Calu3 (cell line): ENCODE measurements around the gene CAMK1D. TPM values are rescaled to one million over a fixed set of nuclear protein-coding genes. Genes with fewer than 3 reads are reported as not detected.

Source experiments
- BruUV-seq: library from RNA; stranded (reverse); fragments of 400-500 nt; replicated peaks from 2 replicates; lab custom pipeline; 2021; lab: Mats Ljungman, UMichigan
- CTCF ChIA-PET: fragments of 300-600 bp; sonication (Branson Sonifier 250); formaldehyde crosslinking; loops from one replicate; lab custom pipeline; 2022; ENCODE audit warnings: antibody characterized with exemption; lab: Charles Lee
- DNase-seq: peaks from one replicate; pipeline ENCODE4 v3.0.0; 2022
- H3K27ac Mint-ChIP-seq: one replicate; pipeline ENCODE4 v1.8.0; 2022; ENCODE audit warnings: mixed read lengths; ENCODE audit not compliant: unreplicated experiment
- H3K27me3 Mint-ChIP-seq: one replicate; pipeline ENCODE4 v1.8.0; 2022; ENCODE audit warnings: mixed read lengths; ENCODE audit not compliant: unreplicated experiment
- H3K36me3 Mint-ChIP-seq: one replicate; pipeline ENCODE4 v1.8.0; 2022; ENCODE audit warnings: mild to moderate bottlenecking, moderate library complexity, mixed read lengths; ENCODE audit not compliant: insufficient read depth, unreplicated experiment
- H3K4me1 Mint-ChIP-seq: one replicate; pipeline ENCODE4 v1.8.0; 2022; ENCODE audit warnings: mild to moderate bottlenecking, low read depth, mixed read lengths; ENCODE audit not compliant: unreplicated experiment
- H3K4me3 Mint-ChIP-seq: one replicate; pipeline ENCODE4 v1.8.0; 2022; ENCODE audit warnings: mild to moderate bottlenecking, low read depth, moderate library complexity, mixed read lengths; ENCODE audit not compliant: unreplicated experiment
- H3K9me3 Mint-ChIP-seq: one replicate; pipeline ENCODE4 v1.8.0; 2022; ENCODE audit warnings: low read depth, mixed read lengths; ENCODE audit not compliant: unreplicated experiment
- CTCF ChIP-seq: fragments of 200-600 bp; IDR thresholded peaks from one replicate; pipeline ENCODE4 v1.8.0; 2022; ENCODE audit warnings: antibody characterized with exemption; ENCODE audit not compliant: unreplicated experiment
- intact Hi-C: fragments of 100-400 bp; cut with micrococcal nuclease; formaldehyde crosslinking; loops from one replicate; pipeline ENCODE4 v1.10.0; 2022; ENCODE audit not compliant: unreplicated experiment
- total RNA-seq: library from RNA; stranded (reverse); gene quantifications from 2 replicates; pipeline ENCODE4 v1.2.3, GENCODE V29; 2022

The CAMK1D gene
- total RNA-seq, 1 experiment from 2014 or later, result 2.6 TPM

- Mint-ChIP-seq H3K27ac (no peak overlapping the region), H3K27me3 (peaks cover 59% of the 10 kb centered on the region), H3K36me3 (no peaks in the 10 kb centered on the region), H3K4me3 (no peak overlapping the region), H3K4me1 (no peaks in the 10 kb centered on the region), H3K9me3 (no peaks in the 10 kb centered on the region)
- no peak for TF ChIP-seq CTCF
- DNase-seq, result no peak
- intact Hi-C loops, result no loop called here
- BruUV-seq, result no TSS peak
- CTCF ChIA-PET, result no interaction called here
Measured at GRCh38 chr10:12539350-12540164, 190.2 kb downstream of the CAMK1D start.

GRCh38 chr10:12540341-12540781 lies 191.0 kb downstream of the CAMK1D start:
- Mint-ChIP-seq H3K36me3 (no peaks in the 10 kb centered on the region), H3K9me3 (no peaks in the 10 kb centered on the region), H3K4me3 (no peak overlapping the region), H3K4me1 (no peaks in the 10 kb centered on the region), H3K27ac (no peak overlapping the region), H3K27me3 (peaks cover 60% of the 10 kb centered on the region)
- no peak for DNase-seq
- no peak for TF ChIP-seq CTCF
- intact Hi-C loops, result no loop called here
- CTCF ChIA-PET, result no interaction called here
- BruUV-seq, result no TSS peak

- CTCF ChIA-PET, result interaction anchor here (0.5 to 1.3 kb wide), 3 partner anchors 89 to 1740 kb away, joined by 3 to 4 read pairs (median 3); no protein-coding TSS in a partner anchor
Measured at GRCh38 chr10:12541446-12542067, 192.2 kb downstream of the CAMK1D start.

More at GRCh38 chr10:12541446-12542067, 192.2 kb downstream of the CAMK1D start:
- no peak for TF ChIP-seq CTCF
- H3K27ac Mint-ChIP-seq, result no peak overlapping the region
- no peaks in the 10 kb centered on the region for H3K4me1 Mint-ChIP-seq
- no TSS peak for BruUV-seq
- peaks cover 5% of the 10 kb centered on the region for H3K9me3 Mint-ChIP-seq
- H3K36me3 Mint-ChIP-seq, result no peaks in the 10 kb centered on the region
- H3K4me3 Mint-ChIP-seq, result no peak overlapping the region
- DNase-seq, result no peak
- peaks cover 70% of the 10 kb centered on the region for H3K27me3 Mint-ChIP-seq
- intact Hi-C loops, result no loop called here
